GM12874 (cell line): Measurements from ENCODE around the gene GLYATL3.

Experiments
- TF ChIP-seq, protein P1 (sequence below): IDR thresholded peaks from 2 replicates; pipeline ENCODE4 v1.5.1; 2011; ENCODE audit warnings: low read depth, mild to moderate bottlenecking, control low read depth, low read length, moderate library complexity; ENCODE audit not compliant: insufficient read depth

GLYATL3 gene

GRCh38 chr6:49563006-49563886 lies 63.5 kb downstream of the GLYATL3 start:
- TF ChIP-seq, protein P1, sequence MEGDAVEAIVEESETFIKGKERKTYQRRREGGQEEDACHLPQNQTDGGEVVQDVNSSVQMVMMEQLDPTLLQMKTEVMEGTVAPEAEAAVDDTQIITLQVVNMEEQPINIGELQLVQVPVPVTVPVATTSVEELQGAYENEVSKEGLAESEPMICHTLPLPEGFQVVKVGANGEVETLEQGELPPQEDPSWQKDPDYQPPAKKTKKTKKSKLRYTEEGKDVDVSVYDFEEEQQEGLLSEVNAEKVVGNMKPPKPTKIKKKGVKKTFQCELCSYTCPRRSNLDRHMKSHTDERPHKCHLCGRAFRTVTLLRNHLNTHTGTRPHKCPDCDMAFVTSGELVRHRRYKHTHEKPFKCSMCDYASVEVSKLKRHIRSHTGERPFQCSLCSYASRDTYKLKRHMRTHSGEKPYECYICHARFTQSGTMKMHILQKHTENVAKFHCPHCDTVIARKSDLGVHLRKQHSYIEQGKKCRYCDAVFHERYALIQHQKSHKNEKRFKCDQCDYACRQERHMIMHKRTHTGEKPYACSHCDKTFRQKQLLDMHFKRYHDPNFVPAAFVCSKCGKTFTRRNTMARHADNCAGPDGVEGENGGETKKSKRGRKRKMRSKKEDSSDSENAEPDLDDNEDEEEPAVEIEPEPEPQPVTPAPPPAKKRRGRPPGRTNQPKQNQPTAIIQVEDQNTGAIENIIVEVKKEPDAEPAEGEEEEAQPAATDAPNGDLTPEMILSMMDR: no peak

DNA sequence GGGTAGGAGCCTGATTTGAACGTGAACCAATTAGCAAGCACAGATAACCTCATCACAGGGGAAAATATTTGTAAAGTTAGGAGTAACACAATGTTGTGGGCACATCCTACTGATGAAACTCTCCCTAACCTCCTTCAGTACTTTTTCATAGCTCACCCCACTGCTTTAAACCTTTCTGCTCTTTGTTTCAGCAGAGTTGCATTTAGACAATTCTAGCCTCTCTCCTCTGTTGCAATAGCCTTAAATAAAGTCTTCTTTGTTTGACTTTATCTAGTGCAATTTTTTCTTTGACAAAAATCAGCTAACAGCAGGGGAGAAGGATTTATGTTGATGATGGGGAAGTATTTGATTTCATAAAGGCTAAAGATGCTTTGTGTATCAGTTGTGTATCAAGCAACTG lies 64.8 kb downstream of the GLYATL3 start:
- TF ChIP-seq, protein P1: no peak

- TF ChIP-seq, protein P1: no peak
These were observed 65.5 kb downstream of the GLYATL3 start for GRCh38 chr6:49565261-49565660.

- TF ChIP-seq, protein P1: no peak
These were observed 66.1 kb downstream of the GLYATL3 start for GRCh38 chr6:49565855-49566254.

GRCh38 chr6:49570474-49571079 lies 70.9 kb downstream of the GLYATL3 start:
- TF ChIP-seq, protein P1: no peak

DNA sequence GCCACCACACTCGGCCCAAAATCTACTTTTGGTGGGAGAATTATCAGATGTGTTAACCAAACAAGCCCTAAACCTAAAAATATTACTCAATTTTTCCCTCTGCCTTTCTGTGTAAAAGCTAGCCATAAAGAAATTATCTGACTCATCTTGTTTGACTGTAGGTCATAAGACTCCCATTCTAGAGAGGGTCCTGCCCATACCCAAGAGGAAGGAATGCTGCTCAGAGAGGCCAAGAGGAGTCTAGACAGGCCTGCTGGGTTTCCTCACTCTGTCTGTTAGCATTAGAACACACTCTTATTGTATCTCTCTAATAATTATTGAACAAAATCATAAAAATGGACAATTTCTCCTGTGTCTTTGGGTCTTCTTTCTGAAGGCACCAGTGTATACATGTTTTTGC lies 76.9 kb downstream of the GLYATL3 start:
- TF ChIP-seq, protein P1: no peak
